SK-N-MC (cell line): Measurements from ENCODE around the gene PDE9A.

Source experiments
- DNase-seq: peaks from one replicate; pipeline ENCODE4 v3.0.0-alpha.2; 2011; ENCODE audit warnings: low read depth, low spot score
- H3K27ac ChIP-seq: fragments of 200-600 bp; sonication (generic); 2 replicates; pipeline ENCODE4 v1.5.1; 2016; ENCODE audit warnings: mixed run types
- H3K36me3 ChIP-seq: fragments of 200-600 bp; sonication (generic); 2 replicates; pipeline ENCODE4 v1.6.1; 2017; ENCODE audit warnings: antibody characterized with exemption, low read length, mixed read lengths; ENCODE audit not compliant: insufficient read depth
- H3K4me3 ChIP-seq: fragments of 200-600 bp; sonication (generic); 2 replicates; pipeline ENCODE4 v1.5.1; 2016
- H3K9ac ChIP-seq: fragments of 200-600 bp; sonication (generic); 2 replicates; pipeline ENCODE4 v1.8.0; 2017; ENCODE audit warnings: mixed run types, mixed read lengths; ENCODE audit not compliant: insufficient read length
- H3K9me3 ChIP-seq: fragments of 200-600 bp; sonication (generic); 2 replicates; pipeline ENCODE4 v1.6.1; 2017; ENCODE audit warnings: low read depth, mild to moderate bottlenecking, antibody characterized with exemption, low read length, moderate library complexity, mixed read lengths
- EZH2 ChIP-seq: fragments of 200-600 bp; sonication (generic); IDR thresholded peaks from one replicate; pipeline ENCODE4 v1.6.1; 2017; ENCODE audit warnings: antibody characterized with exemption
- FOXP2 ChIP-seq: optimal IDR thresholded peaks from 2 replicates; pipeline ENCODE3; 2011; ENCODE audit warnings: mild to moderate bottlenecking, moderate library complexity; ENCODE audit not compliant: insufficient read depth; ENCODE audit errors: extremely low read length, control extremely low read depth
- POLR2AphosphoS5 ChIP-seq: IDR thresholded peaks from 2 replicates; pipeline ENCODE4 v1.6.1; 2012; ENCODE audit warnings: mild to moderate bottlenecking, low read depth, low read length, borderline replicate concordance

PDE9A gene

DNA sequence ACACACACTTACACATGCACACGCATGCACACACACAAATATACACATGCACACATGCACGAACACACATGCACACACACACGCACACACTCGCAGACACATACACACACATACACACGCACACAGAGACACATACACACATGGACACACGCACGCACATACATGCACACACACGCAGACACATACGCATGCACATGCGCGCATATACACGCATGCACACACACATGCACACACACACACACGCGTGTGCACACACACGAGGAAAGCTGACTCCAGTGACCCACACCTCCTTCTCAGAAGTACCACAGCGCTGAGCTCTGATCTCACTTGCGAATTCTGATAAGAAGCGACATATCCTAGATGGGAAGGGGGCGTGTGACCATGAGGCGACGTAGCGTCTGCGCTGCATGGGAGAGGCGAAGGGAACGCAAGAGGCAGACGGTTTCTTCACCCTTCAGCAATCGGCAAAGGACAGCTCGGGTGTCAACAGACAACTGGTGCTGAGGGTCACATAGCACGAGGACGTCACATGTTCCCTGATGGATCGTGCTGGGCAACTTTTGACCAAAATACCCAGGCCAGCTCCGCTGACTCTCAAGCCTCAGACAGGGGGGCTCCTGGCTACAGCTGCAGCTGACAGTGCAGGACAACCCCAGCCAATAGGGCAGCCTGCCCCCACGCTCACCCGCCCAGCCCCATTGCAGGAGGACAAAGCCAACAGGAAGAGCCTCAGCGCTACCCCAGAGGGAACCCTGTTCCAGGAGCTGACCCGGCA is 16.0 kb upstream of the PDE9A start:
- no peak for TF ChIP-seq POLR2AphosphoS5
- TF ChIP-seq FOXP2: no peak
- no peak for TF ChIP-seq EZH2
- Histone ChIP-seq H3K9ac (no peak overlapping the region), H3K27ac (no peak overlapping the region), H3K36me3 (no peaks in the 10 kb centered on the region), H3K4me3 (no peak overlapping the region), H3K9me3 (no peaks in the 10 kb centered on the region)
- DNase-seq: no peak

DNA sequence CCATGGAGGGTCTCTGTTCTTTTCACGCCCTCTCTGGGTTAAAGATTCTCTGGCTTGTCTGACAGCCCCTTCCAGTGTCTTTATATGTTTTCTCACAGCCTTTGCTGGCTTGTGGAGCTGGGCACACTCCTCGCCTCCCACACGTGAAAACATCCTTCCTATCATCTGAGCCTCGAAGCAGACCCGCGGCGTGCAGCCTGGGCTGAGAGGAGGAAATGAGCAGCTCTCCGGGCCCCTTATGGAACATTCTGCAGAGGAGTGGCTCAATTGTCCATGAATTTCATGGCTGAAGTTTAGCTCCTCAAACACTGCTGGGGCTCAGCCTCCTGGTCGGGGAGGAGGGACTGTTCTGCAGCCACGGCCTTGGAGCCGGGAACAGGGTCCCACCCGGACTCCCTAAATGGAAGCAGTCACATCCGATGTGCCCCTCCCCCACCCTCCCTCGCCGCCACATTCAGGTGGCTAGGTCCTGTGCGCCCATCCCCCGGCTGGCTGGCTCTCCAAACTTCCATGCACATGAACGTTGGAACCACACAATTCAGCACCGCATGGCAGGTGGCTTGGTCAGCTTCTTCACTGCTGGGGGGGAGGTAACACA is 15.1 kb upstream of the PDE9A start:
- Histone ChIP-seq H3K4me3 (no peak overlapping the region), H3K9me3 (no peaks in the 10 kb centered on the region), H3K36me3 (no peaks in the 10 kb centered on the region), H3K9ac (no peak overlapping the region), H3K27ac (no peak overlapping the region)
- no peak for DNase-seq
- no peak for TF ChIP-seq POLR2AphosphoS5
- TF ChIP-seq FOXP2: no peak
- no peak for TF ChIP-seq EZH2

DNA sequence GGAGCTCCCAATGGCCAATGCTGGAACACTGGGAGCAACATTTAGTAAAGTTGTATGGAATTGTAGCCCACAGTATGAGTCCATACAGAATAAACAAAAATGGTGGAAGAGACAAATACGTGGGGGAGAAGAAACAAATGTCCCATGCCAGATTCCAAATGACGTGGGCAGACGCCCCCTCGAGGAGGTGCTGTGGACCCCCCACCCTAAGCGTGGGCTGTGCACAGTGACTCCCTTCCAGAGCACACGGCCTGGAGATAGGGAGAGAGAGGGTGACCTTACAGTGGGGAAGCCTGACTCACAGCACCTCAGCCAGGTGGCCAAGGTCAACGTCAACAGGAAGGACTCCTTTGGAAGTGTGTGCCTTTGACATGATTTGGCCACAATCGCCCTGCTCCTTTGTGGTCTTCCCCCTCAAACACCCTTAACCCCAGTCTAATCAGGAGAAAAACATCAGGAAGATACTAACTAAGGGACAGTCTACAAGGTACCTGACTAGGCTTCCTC is 13.7 kb upstream of the PDE9A start:
- TF ChIP-seq EZH2 (no peak), POLR2AphosphoS5 (no peak), FOXP2 (no peak)
- no peak overlapping the region for H3K4me3 ChIP-seq
- H3K9ac ChIP-seq: no peak overlapping the region
- no peak overlapping the region for H3K27ac ChIP-seq
- H3K36me3 ChIP-seq: no peaks in the 10 kb centered on the region
- DNase-seq: no peak
- no peaks in the 10 kb centered on the region for H3K9me3 ChIP-seq

DNA sequence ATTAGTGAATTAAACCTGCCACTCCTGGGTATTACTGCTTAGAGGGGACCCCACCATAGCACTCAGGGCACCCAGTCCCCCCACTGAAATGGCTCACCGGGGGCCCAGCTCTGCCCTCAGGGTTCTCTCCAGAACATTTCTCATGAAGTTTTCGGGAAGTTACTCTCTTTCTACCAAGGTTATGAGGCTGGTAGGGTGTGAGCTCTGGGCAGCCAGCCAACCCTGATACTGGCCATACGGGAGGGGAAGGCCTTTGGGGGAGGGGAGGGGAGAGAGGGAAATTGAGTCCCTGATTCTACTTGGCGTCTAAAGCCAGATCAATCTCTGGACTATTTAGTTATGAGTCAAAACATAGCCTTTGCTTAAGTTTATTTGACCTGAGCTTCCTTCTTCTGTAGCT is 12.9 kb upstream of the PDE9A start:
- TF ChIP-seq POLR2AphosphoS5 (no peak), FOXP2 (no peak), EZH2 (no peak)
- H3K9ac ChIP-seq: no peak overlapping the region
- no peak overlapping the region; the same call in 1 of the 2 replicates for H3K4me3 ChIP-seq
- H3K36me3 ChIP-seq: no peaks in the 10 kb centered on the region
- H3K27ac ChIP-seq: no peak overlapping the region
- no peaks in the 10 kb centered on the region for H3K9me3 ChIP-seq
- no peak for DNase-seq

DNA sequence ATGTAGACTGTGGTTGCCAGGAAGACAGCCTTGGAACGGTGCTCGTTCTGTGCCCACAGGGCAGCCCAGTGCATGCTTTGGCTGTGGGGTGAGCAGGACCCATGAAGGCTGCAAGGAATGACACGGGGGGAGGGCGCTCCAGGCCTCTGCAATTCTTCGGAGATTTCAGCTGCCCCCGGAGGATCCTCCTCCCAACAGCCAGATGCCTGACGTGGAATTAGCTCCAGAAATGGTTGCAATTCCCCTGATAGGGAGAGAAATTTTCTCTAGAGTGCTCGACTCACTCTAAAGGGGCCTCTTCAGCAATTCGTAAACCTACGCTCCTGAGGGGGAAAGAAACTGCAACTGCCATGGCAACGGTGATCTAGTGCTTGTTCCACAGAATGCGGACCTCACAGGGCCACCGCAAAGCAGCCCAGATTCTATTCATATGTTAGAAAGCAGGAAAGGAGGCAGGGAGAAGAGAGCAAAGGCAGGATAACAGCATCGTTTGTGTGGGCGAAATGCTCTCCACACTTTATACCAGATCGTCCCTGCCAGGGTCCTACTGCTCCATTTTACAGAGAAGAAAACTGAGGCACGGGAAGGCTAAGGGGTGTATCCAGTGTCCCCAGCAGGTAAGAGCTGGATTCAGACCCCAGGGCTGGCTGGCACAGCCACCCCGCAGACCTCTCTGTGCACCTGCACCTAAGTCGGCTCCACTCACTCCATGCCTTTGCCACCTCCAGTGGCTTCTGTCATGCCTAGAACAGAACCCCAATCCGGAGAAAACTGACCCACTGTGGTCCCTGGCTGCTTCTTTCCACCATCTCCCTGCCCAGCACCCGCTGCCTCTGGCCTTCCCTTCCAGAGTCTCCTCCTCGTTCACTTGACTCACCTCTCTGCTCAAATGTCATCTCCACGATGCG is 11.9 kb upstream of the PDE9A start:
- TF ChIP-seq FOXP2 (no peak), POLR2AphosphoS5 (no peak), EZH2 (no peak)
- H3K4me3 ChIP-seq: 0 out of 2 replicates have a peak overlapping the region, but pooled peaks have one; percentile 14
- no peak for DNase-seq
- H3K9ac ChIP-seq: no peak overlapping the region
- no peaks in the 10 kb centered on the region for H3K36me3 ChIP-seq
- H3K9me3 ChIP-seq: no peaks in the 10 kb centered on the region
- H3K27ac ChIP-seq: no peak overlapping the region

DNA sequence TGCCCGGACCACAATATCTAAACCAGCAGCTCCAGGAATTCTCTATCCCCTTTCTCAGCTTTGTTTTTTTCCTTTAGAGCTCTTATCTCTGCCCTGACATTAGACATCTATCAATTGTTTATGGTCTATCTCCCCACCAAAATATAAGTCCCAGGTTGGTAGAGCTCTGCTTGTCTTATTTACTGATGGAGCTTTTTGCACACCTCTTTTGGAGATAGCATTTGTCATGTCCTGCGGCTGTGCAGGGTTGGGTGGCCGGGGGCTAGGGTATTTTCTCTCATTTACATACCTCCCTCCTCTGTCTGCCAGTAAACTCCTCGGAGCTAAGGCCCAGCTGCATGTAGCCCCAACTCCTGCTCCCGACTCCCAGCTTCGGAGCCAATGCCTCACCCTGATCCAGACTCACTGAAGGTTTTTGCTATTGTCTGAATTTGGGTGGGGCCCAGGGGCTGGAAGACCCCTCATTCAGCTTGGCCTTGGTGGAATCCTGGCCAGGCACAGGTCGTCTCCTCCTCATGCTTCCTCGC is 11.1 kb upstream of the PDE9A start:
- DNase-seq: no peak
- H3K4me3 ChIP-seq: no peak overlapping the region
- no peak overlapping the region for H3K27ac ChIP-seq
- TF ChIP-seq POLR2AphosphoS5 (no peak), EZH2 (no peak), FOXP2 (no peak)
- H3K9ac ChIP-seq: no peak overlapping the region
- H3K9me3 ChIP-seq: no peaks in the 10 kb centered on the region
- H3K36me3 ChIP-seq: no peaks in the 10 kb centered on the region

DNA sequence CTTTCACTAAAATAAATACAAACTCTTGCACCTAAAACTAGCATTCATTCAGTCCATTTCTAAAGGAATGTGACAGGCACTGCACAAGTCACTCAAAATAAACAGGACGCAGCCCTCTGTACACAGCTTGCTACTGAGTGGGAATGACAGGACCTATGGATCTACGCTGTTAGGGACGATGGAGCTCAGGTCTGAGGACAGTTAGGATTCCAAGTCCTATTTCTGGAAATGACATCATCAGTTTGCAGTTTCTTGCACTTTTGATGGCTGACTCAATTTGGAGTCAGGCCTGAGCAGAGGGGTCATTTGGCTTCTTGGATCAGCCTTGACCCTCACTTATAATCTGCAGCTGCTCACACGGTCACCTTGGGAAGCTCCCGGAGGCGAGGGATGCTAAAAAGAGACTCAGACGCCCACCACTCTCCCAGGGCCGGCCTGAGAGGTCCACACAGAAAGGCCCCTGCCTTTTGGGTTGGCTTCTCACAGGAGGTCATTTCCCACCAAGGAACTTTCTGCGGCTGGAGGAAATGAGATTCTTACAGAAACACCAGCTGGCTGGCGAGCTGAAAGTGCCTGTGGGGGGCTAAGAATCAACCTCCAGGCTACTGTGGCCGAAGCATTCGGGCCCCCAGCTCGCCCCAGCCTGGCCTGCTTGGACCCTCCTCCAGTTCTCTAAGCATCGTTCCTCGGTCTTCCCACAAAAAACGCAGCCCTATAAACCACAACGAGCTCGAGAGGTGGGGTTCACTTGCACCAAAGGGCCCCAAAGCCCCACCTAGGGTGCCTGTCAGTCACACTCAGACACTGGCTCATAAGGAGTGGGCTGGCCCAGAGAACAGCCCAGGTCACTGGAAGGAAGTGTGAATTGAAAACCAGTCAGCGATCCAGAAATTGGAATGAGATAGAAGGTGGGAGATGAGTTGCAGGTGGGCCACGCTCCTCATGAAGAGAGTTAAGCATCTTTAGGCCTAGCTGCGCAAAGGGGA is 8.9 kb upstream of the PDE9A start:
- Histone ChIP-seq H3K27ac (no peak overlapping the region), H3K9ac (no peak overlapping the region), H3K36me3 (no peaks in the 10 kb centered on the region), H3K9me3 (no peaks in the 10 kb centered on the region), H3K4me3 (no peak overlapping the region)
- TF ChIP-seq POLR2AphosphoS5 (no peak), FOXP2 (no peak), EZH2 (no peak)
- no peak for DNase-seq
